Osteoblast (primary cell): ENCODE results near the gene GRID1. TPM values are rescaled to one million over a fixed set of nuclear protein-coding genes. Genes with fewer than 3 reads are reported as not detected.

ENCODE experiments used
- DNase-seq: peaks from one replicate; pipeline ENCODE4 v3.0.0; 2011; ENCODE audit warnings: low spot score, mixed read lengths; ENCODE audit not compliant: insufficient read length; ENCODE audit errors: missing footprints
- H2AFZ ChIP-seq: 2 replicates; pipeline ENCODE4 v1.6.0; 2011; ENCODE audit warnings: mild to moderate bottlenecking, low read length
- H3K27ac ChIP-seq: 2 replicates; pipeline ENCODE4 v1.5.1; 2011; ENCODE audit warnings: mild to moderate bottlenecking, low read depth, low read length, moderate library complexity
- H3K27me3 ChIP-seq: 2 replicates; pipeline ENCODE4 v1.6.0; 2012; ENCODE audit warnings: mild to moderate bottlenecking, control low read depth, inconsistent platforms, low read length, moderate library complexity; ENCODE audit not compliant: insufficient read depth
- H3K36me3 ChIP-seq: 2 replicates; pipeline ENCODE4 v1.5.1; 2011; ENCODE audit warnings: mild to moderate bottlenecking, low read length, control low read depth, moderate library complexity; ENCODE audit not compliant: insufficient read depth
- H3K4me1 ChIP-seq: 2 replicates; pipeline ENCODE4 v1.5.1; 2011; ENCODE audit warnings: mild to moderate bottlenecking, low read length, control low read depth, moderate library complexity; ENCODE audit not compliant: insufficient read depth
- H3K4me2 ChIP-seq: 2 replicates; pipeline ENCODE4 v1.6.0; 2011; ENCODE audit warnings: mild to moderate bottlenecking, low read length; ENCODE audit not compliant: insufficient read depth
- H3K4me3 ChIP-seq: fragments of 200-600 bp; sonication (generic); 3 replicates; pipeline ENCODE4 v1.5.1; 2012; ENCODE audit warnings: mild to moderate bottlenecking, low read length, inconsistent platforms; ENCODE audit not compliant: insufficient read depth
- H3K79me2 ChIP-seq: 2 replicates; pipeline ENCODE4 v1.6.0; 2012; ENCODE audit warnings: mild to moderate bottlenecking, low read length, control low read depth, inconsistent platforms; ENCODE audit not compliant: insufficient read depth
- H3K9me3 ChIP-seq: 2 replicates; pipeline ENCODE4 v1.5.1; 2011; ENCODE audit warnings: low read depth, low read length, control low read depth
- H4K20me1 ChIP-seq: 2 replicates; pipeline ENCODE4 v1.6.0; 2012; ENCODE audit warnings: mild to moderate bottlenecking, low read length, control low read depth; ENCODE audit not compliant: insufficient read depth
- CTCF ChIP-seq: IDR thresholded peaks from 2 replicates; pipeline ENCODE4 v1.5.1; 2011; ENCODE audit warnings: mild to moderate bottlenecking, low read depth, low read length, moderate library complexity; ENCODE audit errors: extremely low read depth
- total RNA-seq: library from RNA; depleted of rRNA; stranded (reverse); fragments of >200 nt; gene quantifications from 2 replicates; pipeline ENCODE4 v1.2.3, GENCODE V29; 2012

Gene GRID1
- total RNA-seq, 1 donor, result not detected

- no peak overlapping the region for H3K4me3 ChIP-seq
- no peaks in the 10 kb centered on the region for H3K4me1 ChIP-seq
- no peak overlapping the region for H3K4me2 ChIP-seq
- no peaks in the 10 kb centered on the region for H4K20me1 ChIP-seq
- H3K79me2 ChIP-seq, result no peaks in the 10 kb centered on the region
- no peaks in the 10 kb centered on the region for H3K36me3 ChIP-seq
- TF ChIP-seq CTCF, result no peak
- H3K9me3 ChIP-seq, result no peaks in the 10 kb centered on the region
- no peak overlapping the region for H3K27ac ChIP-seq
- H3K27me3 ChIP-seq, result no peaks in the 10 kb centered on the region
- no peak overlapping the region for H2AFZ ChIP-seq
- no peak for DNase-seq
Observed at GRCh38 chr10:85967594-85967993, 399.0 kb downstream of the GRID1 start.

- no peaks in the 10 kb centered on the region for H4K20me1 ChIP-seq
- no peaks in the 10 kb centered on the region for H3K4me1 ChIP-seq
- no peak overlapping the region for H3K4me2 ChIP-seq
- DNase-seq, result no peak
- H3K4me3 ChIP-seq, result no peak overlapping the region
- H3K79me2 ChIP-seq, result no peaks in the 10 kb centered on the region
- H3K27me3 ChIP-seq, result no peaks in the 10 kb centered on the region
- no peaks in the 10 kb centered on the region for H3K9me3 ChIP-seq
- H2AFZ ChIP-seq, result no peak overlapping the region
- H3K36me3 ChIP-seq, result no peaks in the 10 kb centered on the region
- TF ChIP-seq CTCF, result no peak
- no peak overlapping the region for H3K27ac ChIP-seq
Observed at GRCh38 chr10:85961479-85962067, 405.0 kb downstream of the GRID1 start.

- no peaks in the 10 kb centered on the region for H3K27me3 ChIP-seq
- H3K27ac ChIP-seq, result no peak overlapping the region
- no peak overlapping the region for H2AFZ ChIP-seq
- no peaks in the 10 kb centered on the region for H3K36me3 ChIP-seq
- no peaks in the 10 kb centered on the region for H4K20me1 ChIP-seq
- DNase-seq, result no peak
- no peak overlapping the region for H3K4me3 ChIP-seq
- H3K79me2 ChIP-seq, result no peaks in the 10 kb centered on the region
- no peaks in the 10 kb centered on the region for H3K9me3 ChIP-seq
- H3K4me2 ChIP-seq, result no peak overlapping the region
- no peaks in the 10 kb centered on the region for H3K4me1 ChIP-seq
- TF ChIP-seq CTCF, result no peak
Observed at GRCh38 chr10:85961073-85961472, 405.5 kb downstream of the GRID1 start.

- no peaks in the 10 kb centered on the region for H3K79me2 ChIP-seq
- no peak for DNase-seq
- H3K27me3 ChIP-seq, result no peaks in the 10 kb centered on the region
- H3K27ac ChIP-seq, result no peak overlapping the region
- H4K20me1 ChIP-seq, result no peaks in the 10 kb centered on the region
- no peaks in the 10 kb centered on the region for H3K9me3 ChIP-seq
- no peaks in the 10 kb centered on the region for H3K4me1 ChIP-seq
- no peak overlapping the region for H2AFZ ChIP-seq
- no peak overlapping the region for H3K4me2 ChIP-seq
- H3K36me3 ChIP-seq, result no peaks in the 10 kb centered on the region
- no peak for TF ChIP-seq CTCF
- H3K4me3 ChIP-seq, result no peak overlapping the region
Observed at GRCh38 chr10:85959239-85959638, 407.4 kb downstream of the GRID1 start.
